NCI-H1105 (cell line): Measurements from ENCODE around the gene MYO9A.
"Not testable (repeated sequence)": the region's sequence is repeated elsewhere in the genome, so short reads cannot be mapped to it uniquely, and the experiment has no call there.

Experiments used
- DNase-seq: peaks from one replicate; lab custom pipeline; 2025; lab: John Stamatoyannopoulos, UW

Gene MYO9A

DNA sequence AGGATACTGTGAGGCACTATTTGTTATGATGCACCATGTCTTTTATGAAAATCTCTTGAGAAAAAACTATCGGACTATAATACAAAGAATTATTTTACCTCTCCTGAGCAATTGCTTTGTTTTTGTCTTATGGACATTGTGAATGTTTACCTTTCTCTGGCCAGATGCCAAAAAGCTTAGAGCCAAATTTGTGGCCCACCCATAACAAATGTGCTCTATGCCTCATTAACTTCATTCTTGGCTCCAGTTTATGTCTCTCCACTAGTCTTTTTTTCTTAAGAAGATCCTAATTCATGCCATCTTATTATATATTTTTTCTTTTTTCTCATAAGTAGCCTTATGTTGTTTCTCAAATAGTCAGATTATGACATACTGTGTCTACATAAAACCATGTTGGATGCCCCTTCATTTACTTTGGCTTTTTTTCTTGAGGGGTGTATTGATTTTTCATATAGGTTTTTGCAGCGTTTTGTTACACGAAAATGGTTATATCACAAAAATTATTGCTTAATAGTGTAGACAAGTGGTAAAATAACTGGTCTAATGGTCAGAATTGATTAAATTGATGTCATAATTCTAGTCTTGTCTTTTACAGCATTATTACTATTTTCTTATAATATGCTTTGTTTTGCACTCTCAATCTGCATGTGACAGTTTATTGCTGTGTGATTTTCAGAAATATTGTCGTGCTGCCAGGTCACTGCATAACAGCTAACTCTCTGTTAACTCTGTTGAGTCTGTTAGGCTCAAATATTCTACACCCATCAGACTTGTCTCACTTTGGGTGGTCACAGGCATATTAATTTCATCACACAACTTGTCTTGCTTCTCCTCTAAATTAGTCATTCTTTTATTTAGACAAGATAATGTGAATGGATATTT is 18.5 kb upstream of the MYO9A start:
- DNase-seq, result peak; percentile 95

GRCh38 chr15:72135719-72136118 is 17.8 kb upstream of the MYO9A start:
- DNase-seq, result peak; percentile 67

DNA sequence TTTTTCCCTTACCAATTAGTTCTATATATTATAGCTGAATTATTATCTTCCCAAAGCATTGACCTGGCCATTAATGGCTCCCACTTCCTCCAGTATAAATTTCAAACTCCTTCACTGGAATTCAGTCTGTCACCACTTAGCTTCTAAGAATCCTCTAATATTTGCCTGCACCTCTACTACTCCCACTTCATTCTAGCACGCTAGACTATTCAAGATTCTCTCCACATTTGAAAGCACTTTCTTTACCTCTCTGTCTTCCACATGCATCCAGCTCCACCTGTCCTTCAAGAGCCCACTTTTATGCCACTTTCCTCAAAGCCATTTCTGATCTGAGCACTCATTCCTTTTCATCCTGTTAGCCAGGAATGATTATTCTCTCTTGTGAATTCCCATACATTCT is 15.3 kb upstream of the MYO9A start:
- no peak for DNase-seq

DNA sequence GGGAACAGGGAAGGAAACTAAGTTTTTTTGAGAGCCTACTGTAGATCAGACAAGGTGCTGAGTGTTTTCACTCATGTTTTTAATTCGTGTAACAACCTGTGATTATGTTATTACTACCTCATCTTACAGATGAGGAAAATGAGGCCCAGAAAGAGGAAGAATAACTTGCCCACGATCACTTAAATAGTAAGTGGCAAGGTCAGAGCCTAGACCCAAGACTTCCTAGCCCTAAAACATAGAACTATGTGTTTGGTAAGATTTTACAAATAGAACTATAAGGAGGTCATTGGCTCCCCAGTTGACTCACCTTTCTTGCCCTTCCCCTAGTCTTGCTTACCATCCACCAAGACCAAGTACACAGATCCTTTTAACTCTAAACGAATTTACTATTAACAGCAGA is 14.0 kb upstream of the MYO9A start:
- no peak for DNase-seq

DNA sequence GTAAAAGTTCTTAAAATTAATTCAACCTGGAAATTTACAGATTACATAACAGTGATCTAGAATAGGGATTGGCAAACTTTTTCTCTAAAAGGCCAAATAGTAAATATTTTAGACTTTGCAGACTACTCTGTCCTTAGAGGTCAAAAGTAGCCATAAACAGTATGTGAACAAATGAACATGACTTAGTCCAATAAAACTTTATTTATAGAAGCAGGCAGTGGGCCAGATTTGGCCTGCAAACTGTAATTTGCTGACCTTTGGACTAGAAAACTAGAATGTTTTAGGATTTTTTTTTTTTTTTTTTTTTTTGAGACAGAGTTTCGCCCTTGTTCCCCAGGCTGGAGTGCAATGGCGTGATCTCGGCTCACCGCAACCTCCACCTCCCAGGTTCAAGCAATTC is 12.3 kb upstream of the MYO9A start:
- no peak for DNase-seq

DNA sequence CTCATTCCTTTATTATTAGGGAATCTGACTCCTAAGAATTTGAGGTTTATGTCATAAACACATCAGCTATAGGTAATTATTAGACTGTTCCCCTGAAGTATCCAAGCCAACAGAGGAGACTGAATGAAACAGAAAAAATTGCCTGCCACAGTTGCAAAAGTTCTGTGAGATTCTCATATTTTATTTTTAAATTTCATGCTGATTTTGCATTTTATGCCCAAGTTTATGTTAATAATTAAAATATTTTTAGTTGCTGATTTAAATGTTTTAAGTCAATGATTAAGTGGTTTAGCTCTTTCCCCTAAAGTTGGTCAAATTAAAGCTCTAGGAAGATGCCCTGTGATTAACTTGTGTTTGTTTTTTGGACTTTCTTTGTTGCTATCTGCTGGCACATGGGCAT is 10.4 kb upstream of the MYO9A start:
- DNase-seq, result no peak

- DNase-seq, result no peak
Measured at GRCh38 chr15:72127724-72128322, 9.9 kb upstream of the MYO9A start.

GRCh38 chr15:72124218-72124617 is 6.3 kb upstream of the MYO9A start:
- DNase-seq, result no peak

DNA sequence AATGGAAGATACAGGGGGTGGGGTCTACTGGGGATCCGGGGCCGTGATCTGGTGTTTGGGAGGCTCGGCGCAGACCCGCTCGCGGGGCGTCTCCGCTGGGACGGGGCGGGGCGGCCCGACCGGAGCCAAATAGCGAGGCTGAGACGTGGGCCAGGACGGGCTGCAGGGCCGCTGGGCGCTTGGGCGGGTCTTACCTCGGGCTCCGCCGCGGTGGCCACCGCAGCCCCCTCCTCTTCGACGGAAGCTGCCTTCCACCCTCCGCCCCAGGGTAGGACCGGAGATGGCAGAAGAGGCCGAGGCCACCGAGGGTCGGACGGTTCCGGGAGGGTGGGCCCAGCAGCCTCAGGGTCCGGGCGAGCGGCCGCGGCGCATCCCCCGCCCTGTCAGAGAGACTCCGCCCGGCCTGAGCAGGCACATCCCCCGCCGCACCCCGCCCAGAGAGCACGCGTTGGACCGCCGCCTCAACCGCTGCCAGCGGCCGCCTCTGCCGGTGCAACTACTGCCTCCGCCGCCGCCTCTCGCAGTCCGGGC is 399 bp downstream of the MYO9A start:
- no peak for DNase-seq

DNA sequence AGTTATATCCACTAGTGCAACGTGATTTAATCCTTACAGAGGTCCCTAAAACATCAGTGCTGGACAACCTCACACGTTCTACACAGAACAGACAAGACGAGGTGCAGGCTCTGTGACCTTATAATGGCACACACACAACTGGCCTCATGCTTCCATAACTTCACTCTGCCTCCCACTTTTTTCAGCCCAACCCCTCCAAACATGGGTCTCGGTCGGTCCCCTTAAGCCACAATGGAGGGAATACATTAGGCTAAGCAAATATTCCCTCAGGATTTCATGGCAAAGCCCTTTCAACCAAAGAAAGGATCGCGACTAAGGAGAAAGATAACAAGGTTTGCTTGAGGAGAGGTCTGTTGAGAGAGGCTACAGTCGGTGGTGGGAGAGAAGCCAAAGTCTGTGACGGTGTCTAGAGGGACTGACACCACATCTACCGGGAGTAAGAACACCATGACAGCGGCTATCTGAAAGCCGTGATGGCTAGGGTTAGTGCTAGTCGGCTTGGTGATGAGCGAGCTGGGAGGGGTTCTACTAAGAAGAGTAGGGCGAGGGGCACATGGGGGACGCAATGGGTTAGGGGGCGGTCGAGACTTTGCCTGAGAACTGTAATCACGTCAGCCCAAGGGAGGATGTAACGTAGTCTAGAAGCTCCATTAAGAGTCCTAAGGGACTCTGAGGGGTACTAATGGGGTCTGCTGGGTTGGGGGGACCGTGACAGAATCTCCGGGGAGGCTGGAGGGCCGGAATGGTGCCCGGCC is 1.0 kb downstream of the MYO9A start:
- peak; percentile 18 for DNase-seq

DNA sequence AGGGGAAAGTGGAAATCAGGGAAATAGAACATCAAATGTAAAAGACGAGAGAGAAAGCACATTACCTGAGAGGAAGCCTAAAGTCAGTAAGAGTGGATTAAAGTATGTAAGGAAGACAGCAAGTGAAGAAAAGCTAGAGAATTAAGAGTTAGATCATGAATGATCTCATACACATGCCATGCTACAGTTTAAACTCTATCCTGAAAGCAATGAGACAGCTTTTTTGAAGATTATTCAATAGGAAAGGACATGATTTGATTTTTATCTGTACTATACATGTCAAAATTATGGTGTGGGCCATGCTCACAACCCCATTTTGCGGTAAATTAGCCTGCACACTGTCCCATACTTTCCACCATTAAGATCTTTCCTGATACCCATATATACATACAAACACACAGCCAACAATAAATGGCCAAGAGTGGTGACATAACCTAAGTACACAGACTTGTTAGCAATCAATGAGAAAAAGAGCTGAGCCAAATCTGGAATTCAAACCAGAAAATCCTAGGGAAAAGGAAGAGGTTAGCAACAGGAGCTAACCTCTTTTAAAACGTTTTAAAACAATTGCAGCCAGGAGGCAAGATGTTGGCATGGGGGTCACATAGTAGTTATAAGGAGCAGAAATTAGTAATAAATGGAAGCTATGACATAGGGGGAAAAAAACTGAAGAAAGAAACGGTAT is 4.5 kb downstream of the MYO9A start:
- no peak for DNase-seq

GRCh38 chr15:72112805-72113204 is 5.1 kb downstream of the MYO9A start:
- no peak for DNase-seq

DNA sequence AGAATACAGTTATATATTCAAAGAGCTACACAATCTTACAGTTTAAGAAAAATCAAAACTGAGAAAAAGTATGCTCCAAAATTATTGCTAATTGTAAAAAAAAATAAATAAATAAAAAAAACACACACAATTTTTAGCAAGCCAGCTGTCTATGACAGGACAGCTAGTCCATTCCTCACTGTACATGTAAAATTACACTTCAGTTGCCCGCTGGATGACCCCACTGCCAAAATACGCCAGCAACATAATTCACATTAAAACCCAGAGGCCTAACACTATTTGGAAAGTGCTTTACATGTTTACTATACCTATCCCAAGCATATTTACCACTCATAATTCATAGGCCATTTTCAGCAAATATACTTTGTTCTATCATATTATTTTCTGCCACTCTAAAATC is 5.8 kb downstream of the MYO9A start:
- no peak for DNase-seq

DNA sequence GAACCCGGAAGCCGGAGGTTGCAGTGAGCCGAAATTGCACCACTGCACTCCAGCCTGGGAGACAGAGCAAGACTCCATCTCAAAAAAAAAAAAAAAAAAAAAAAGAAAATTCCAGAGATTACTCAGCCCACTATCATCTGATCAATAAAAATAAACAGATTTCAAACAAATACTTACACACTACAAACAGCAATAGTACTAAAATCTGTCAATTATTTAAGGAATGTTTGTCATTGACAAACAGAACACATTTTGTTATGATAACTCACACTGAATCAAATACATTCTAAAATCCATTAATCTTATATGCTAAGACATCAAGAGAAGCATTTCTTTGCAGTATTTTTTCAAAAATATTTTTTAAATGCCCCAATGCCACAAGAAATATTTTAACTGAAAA is 7.6 kb downstream of the MYO9A start:
- no peak for DNase-seq

DNA sequence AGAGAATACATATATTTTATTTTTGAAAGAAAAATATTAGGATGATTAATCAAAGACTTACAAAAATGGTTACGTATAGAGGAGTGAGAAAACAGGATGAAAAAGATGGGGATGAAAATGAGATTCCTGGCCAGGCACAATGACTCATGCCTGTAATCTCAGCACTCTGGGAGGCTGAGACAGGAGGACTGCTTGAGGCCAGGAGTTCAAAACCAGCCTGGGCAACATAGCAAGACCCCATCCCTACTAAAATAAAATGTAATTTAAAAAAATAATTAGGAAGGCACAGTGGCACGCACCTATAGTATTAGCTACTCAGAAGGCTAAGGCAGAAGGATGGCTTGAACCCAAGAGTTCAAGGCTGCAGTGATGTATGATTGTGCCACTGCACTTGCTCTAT is 11.9 kb downstream of the MYO9A start:
- no peak for DNase-seq

DNA sequence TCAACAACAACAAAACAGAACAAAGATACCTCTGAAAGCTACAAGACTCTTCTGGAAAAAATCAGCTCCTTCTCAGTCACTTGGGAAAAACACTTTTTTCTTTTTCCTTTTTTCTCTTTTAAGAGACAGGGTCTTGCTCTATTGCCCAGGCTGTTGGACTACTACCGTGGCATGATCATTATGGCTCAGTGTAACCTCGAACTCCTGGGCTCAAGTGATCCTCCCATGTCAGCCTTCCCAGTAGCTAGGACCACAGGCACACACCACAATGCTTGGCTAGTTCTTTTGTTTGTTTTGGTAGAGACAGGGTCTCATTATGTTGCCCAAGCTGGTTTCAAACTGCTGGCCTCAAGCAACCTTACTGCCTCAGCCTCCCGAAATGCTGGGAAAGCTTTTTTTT is 12.8 kb downstream of the MYO9A start:
- DNase-seq, result no peak

GRCh38 chr15:72100551-72100950 is 17.4 kb downstream of the MYO9A start:
- not testable (repeated sequence) for DNase-seq

GRCh38 chr15:72099155-72099554 is 18.8 kb downstream of the MYO9A start:
- no peak for DNase-seq

- no peak for DNase-seq
Measured at GRCh38 chr15:72098040-72098439, 19.9 kb downstream of the MYO9A start.

DNA sequence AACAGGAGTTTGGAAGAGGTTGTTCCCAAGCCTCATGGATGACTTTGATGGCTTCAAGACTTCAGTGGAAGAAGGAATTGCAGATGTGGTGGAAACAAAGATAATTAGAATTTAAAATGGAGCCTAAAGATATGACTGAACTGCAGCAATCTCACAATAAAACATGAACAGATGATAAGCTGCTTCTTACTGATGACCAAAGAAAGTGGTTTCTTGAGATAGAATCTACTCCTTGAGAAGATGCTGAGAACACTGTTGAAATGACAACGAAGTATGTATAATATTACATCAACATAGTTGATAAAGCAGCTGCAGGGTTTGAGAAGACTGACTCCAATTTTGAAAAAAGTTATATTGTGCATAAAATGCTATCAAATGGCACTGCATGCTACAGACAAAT is 21.2 kb downstream of the MYO9A start:
- no peak for DNase-seq

- no peak for DNase-seq
Measured at GRCh38 chr15:72092691-72093090, 25.3 kb downstream of the MYO9A start.

- DNase-seq, result no peak
Measured at GRCh38 chr15:72092006-72092405, 25.9 kb downstream of the MYO9A start.
